CD4-positive, CD25-positive, alpha-beta regulatory T cell (primary cell): Measurements from ENCODE around the gene PCDHA3. TPM values are rescaled to one million over a fixed set of nuclear protein-coding genes. Genes with fewer than 3 reads are reported as not detected.
A peak's percentile ranks its signal among the peaks of the same experiment; 100 is the strongest.
"Not testable (repeated sequence)": the region's sequence is repeated elsewhere in the genome, so short reads cannot be mapped to it uniquely, and the experiment has no call there.

Experiments
- ATAC-seq, 2 donors: fragments of 150-1000 bp; cut with Tn5 transposase; one replicate each; pipeline ENCODE4 v1.10.0; 2021; ENCODE audit warnings: low read depth in 2 of 2, moderate number of reproducible peaks in 2 of 2, moderate library complexity in 1 of 2
- DNase-seq, 3 donors: peaks; one replicate each; pipeline versions ENCODE4 v3.0.0 to v3.0.0-alpha.2; 2012 to 2022; ENCODE audit warnings: mixed read lengths in 1 of 3
- H3K27ac ChIP-seq: one replicate; pipeline ENCODE4 v1.7.0; 2013; ENCODE audit warnings: mild to moderate bottlenecking, low read length; ENCODE audit not compliant: insufficient read depth, poor library complexity, severe bottlenecking
- H3K27me3 ChIP-seq: one replicate; pipeline ENCODE4 v1.7.0; 2013; ENCODE audit warnings: low read length; ENCODE audit not compliant: control insufficient read depth, insufficient read depth
- H3K36me3 ChIP-seq: one replicate; pipeline ENCODE4 v1.7.0; 2013; ENCODE audit warnings: mild to moderate bottlenecking, low read length, moderate library complexity; ENCODE audit not compliant: control insufficient read depth, insufficient read depth
- H3K4me1 ChIP-seq: 2 replicates; pipeline ENCODE4 v1.7.0; 2013; ENCODE audit warnings: mild to moderate bottlenecking, low read length; ENCODE audit not compliant: insufficient read depth, control insufficient read depth, poor library complexity, severe bottlenecking
- H3K4me3 ChIP-seq: one replicate; pipeline ENCODE4 v1.7.0; 2013; ENCODE audit warnings: low read depth, mild to moderate bottlenecking, low read length, moderate library complexity
- H3K9me3 ChIP-seq, 2 experiments: 1 replicate in 1 of 2; 2 replicates in 1 of 2; pipeline ENCODE4 v1.7.0; 2013; ENCODE audit warnings: low read length in 2 of 2, mild to moderate bottlenecking in 1 of 2, moderate library complexity in 1 of 2; ENCODE audit not compliant: control insufficient read depth in 2 of 2
- H3K27ac Mint-ChIP-seq, 3 donors: one replicate each; pipeline ENCODE4 v1.8.0; 2020 to 2022; ENCODE audit warnings: mild to moderate bottlenecking in 3 of 3, mixed read lengths in 3 of 3, moderate library complexity in 2 of 3
- H3K27me3 Mint-ChIP-seq: one replicate; pipeline ENCODE4 v1.8.0; 2022; ENCODE audit warnings: mild to moderate bottlenecking, mixed read lengths
- H3K36me3 Mint-ChIP-seq: one replicate; pipeline ENCODE4 v1.8.0; 2020; ENCODE audit warnings: mixed read lengths
- H3K4me1 Mint-ChIP-seq, 4 donors: one replicate each; pipeline ENCODE4 v1.8.0; 2020 to 2022; ENCODE audit warnings: mixed read lengths in 4 of 4, mild to moderate bottlenecking in 1 of 4
- H3K4me3 Mint-ChIP-seq, 4 donors: one replicate each; pipeline ENCODE4 v1.8.0; 2020 to 2022; ENCODE audit warnings: mild to moderate bottlenecking in 4 of 4, mixed read lengths in 4 of 4, moderate library complexity in 3 of 4
- H3K9me3 Mint-ChIP-seq, 7 donors: one replicate each; pipeline ENCODE4 v1.8.0; 2020 to 2022; ENCODE audit warnings: mixed read lengths in 7 of 7, mild to moderate bottlenecking in 3 of 7, moderate library complexity in 2 of 7
- polyA plus RNA-seq, 4 donors: library from polyadenylated mRNA; unstranded; fragments of 300-500 nt; fragmentation: Illumina TruSeq; gene quantifications; one replicate each; pipeline ENCODE4 v1.2.3, GENCODE V29; 2021
- total RNA-seq: library from RNA; stranded (reverse); gene quantifications from one replicate; pipeline ENCODE4 v1.2.3, GENCODE V29; 2022

Gene PCDHA3
- total and polyA plus RNA-seq, 5 donors from 2014 or later: not detected

- Mint-ChIP-seq H3K27ac (no peak overlapping the region), H3K4me1 (no peaks in the 10 kb centered on the region), H3K27me3 (peaks cover 5% of the 10 kb centered on the region), H3K4me3 (no peak overlapping the region), H3K36me3 (no peaks in the 10 kb centered on the region), H3K9me3 (peaks cover 2 to 30% (median 5%) of the 10 kb centered on the region in 7 donors)
- Histone ChIP-seq H3K4me1 (no peaks in the 10 kb centered on the region), H3K36me3 (no peaks in the 10 kb centered on the region), H3K27me3 (peaks cover 3% of the 10 kb centered on the region), H3K4me3 (no peak overlapping the region), H3K27ac (no peak overlapping the region), H3K9me3 (peaks cover 12 to 19% of the 10 kb centered on the region in 2 experiments)
- no peak for ATAC-seq
- no peak for DNase-seq
These were observed 35.0 kb downstream of the PCDHA3 start for GRCh38 chr5:140835622-140836510.

GRCh38 chr5:140840978-140841962, 40.4 kb downstream of the PCDHA3 start, which contains the start of gene PCDHA8:
PCDHA8 (plus strand) TSS chr5:140841187; CDS start chr5:140841322, 135 bp downstream.
- Mint-ChIP-seq H3K27me3 (no peaks in the 10 kb centered on the region), H3K27ac (no peak within 1 kb of the TSS), H3K4me3 (peak within 1 kb of the TSS in 1 of 4 donors; percentile 24), H3K9me3 (peaks cover 0 to 21% (median 4%) of the 10 kb centered on the region in 7 donors), H3K4me1 (no peaks in the 10 kb centered on the region), H3K36me3 (no peaks in the 10 kb centered on the region)
- ATAC-seq (no peak), DNase-seq (peak in 1 of 3 donors; percentile 5)
- H3K9me3 ChIP-seq: peaks cover 3 to 8% of the 10 kb centered on the region in 2 experiments
- H3K4me3 ChIP-seq: no peak within 1 kb of the TSS
- no peak within 1 kb of the TSS for H3K27ac ChIP-seq
- no peaks in the 10 kb centered on the region for H3K27me3 ChIP-seq
- H3K4me1 ChIP-seq: no peaks in the 10 kb centered on the region
- H3K36me3 ChIP-seq: no peaks in the 10 kb centered on the region

- Histone ChIP-seq H3K4me3 (no peak overlapping the region), H3K4me1 (no peaks in the 10 kb centered on the region), H3K27me3 (peaks cover 3% of the 10 kb centered on the region), H3K27ac (no peak overlapping the region), H3K9me3 (peaks cover 3 to 8% of the 10 kb centered on the region in 2 experiments), H3K36me3 (no peaks in the 10 kb centered on the region)
- H3K36me3 Mint-ChIP-seq: no peaks in the 10 kb centered on the region
- peaks cover 0 to 26% (median 7%) of the 10 kb centered on the region in 7 donors for H3K9me3 Mint-ChIP-seq
- no peak overlapping the region for H3K4me3 Mint-ChIP-seq
- DNase-seq (no peak), ATAC-seq (no peak)
- no peaks in the 10 kb centered on the region for H3K4me1 Mint-ChIP-seq
- no peaks in the 10 kb centered on the region for H3K27me3 Mint-ChIP-seq
- H3K27ac Mint-ChIP-seq: no peak overlapping the region
These were observed 42.2 kb downstream of the PCDHA3 start for GRCh38 chr5:140842798-140843733.

- H3K4me3 Mint-ChIP-seq, DNase-seq, H3K36me3 Mint-ChIP-seq, H3K27ac Mint-ChIP-seq, H3K4me3 ChIP-seq, ATAC-seq, H3K27me3 ChIP-seq, H3K27ac ChIP-seq, H3K4me1 Mint-ChIP-seq, H3K4me1 ChIP-seq, H3K36me3 ChIP-seq, H3K27me3 Mint-ChIP-seq: not testable (repeated sequence)
- peaks cover 5 to 11% of the 10 kb centered on the region in 2 experiments for H3K9me3 ChIP-seq
- H3K9me3 Mint-ChIP-seq: peaks cover 0 to 13% (median 3%) of the 10 kb centered on the region in 7 donors
These were observed 47.6 kb downstream of the PCDHA3 start, which contains the start of gene PCDHA9 for GRCh38 chr5:140848139-140849102. PCDHA9 (plus strand) TSS chr5:140848382; CDS start chr5:140848496, 114 bp downstream.

- not testable (repeated sequence) for H3K4me3 ChIP-seq, H3K36me3 Mint-ChIP-seq, DNase-seq, ATAC-seq, H3K27ac Mint-ChIP-seq, H3K27me3 ChIP-seq, H3K27me3 Mint-ChIP-seq, H3K4me1 Mint-ChIP-seq, H3K27ac ChIP-seq, H3K36me3 ChIP-seq, H3K4me1 ChIP-seq, H3K4me3 Mint-ChIP-seq
- H3K9me3 Mint-ChIP-seq: peaks cover 0 to 16% (median 3%) of the 10 kb centered on the region in 7 donors
- peaks cover 7 to 10% of the 10 kb centered on the region in 2 experiments for H3K9me3 ChIP-seq
These were observed 49.2 kb downstream of the PCDHA3 start for GRCh38 chr5:140849831-140850634.
